GM18517 (cell line): ENCODE data around the gene MXD1.
A peak's percentile ranks its signal among the peaks of the same experiment; 100 is the strongest.
"Not testable (repeated sequence)": the region's sequence is repeated elsewhere in the genome, so short reads cannot be mapped to it uniquely, and the experiment has no call there.

Source experiments
- ATAC-seq: cut with Tn5 transposase; IDR thresholded peaks from one replicate; pipeline ENCODE4 v1.9.1; 2021; ENCODE audit warnings: mild to moderate bottlenecking, moderate library complexity; ENCODE audit not compliant: unreplicated experiment

The MXD1 gene, protein sequence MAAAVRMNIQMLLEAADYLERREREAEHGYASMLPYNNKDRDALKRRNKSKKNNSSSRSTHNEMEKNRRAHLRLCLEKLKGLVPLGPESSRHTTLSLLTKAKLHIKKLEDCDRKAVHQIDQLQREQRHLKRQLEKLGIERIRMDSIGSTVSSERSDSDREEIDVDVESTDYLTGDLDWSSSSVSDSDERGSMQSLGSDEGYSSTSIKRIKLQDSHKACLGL

DNA sequence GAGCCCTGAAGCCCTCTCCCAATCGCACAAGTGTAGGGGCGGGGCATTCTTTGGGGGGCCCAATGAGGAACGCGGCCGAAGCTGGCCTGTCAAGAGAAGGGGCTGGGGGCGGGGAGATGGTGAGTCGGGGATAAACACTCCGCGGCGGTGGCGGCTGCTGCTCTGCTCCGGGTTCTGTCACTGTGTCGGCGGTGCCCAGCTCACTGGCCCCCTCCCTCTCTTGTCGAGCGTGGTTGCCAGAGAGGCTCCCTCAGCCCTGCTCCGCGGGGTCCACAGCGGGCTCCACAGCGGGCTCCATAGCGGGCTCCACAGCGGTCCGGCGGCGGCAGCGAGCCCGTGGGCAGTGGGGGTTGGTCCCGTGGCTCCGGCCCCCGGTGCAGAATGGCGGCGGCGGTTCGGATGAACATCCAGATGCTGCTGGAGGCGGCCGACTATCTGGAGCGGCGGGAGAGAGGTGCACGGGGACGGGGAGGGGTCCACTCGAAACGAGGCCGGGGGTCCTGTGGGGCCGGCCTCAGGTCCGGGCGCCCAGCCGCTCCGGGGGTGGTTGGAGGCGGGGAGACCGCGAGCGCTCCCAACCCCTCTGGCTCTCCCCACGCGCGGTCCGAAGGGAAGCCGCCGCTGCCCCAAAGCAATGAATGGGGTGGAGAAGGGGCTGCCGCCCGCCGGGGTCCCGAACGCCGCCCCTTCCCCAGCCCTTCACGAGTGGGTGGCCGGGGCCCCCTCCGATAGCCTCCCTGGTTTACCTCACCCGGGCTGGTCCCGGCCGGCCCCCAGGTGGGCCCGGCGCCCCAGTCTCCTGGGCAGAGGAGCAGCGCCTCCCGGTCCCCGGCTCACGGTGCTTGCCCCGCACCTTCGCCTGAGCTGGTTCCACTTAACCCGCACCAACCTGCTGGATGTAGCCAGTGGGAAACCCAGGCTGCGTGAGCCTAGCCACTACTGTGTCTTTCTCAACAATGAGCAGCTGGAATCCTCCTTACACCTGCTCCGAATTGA is at the start of gene MXD1:
TSS of gene MXD1 (plus strand) at position 160 of the 996 bp plus-strand sequence. CDS start at position 382, 222 bp downstream.
- ATAC-seq, result no peak

GRCh38 chr2:69888451-69888850 is 26.5 kb upstream of the MXD1 start:
- no peak for ATAC-seq

- no peak for ATAC-seq
Observed at GRCh38 chr2:69889302-69889701, 25.6 kb upstream of the MXD1 start.

DNA sequence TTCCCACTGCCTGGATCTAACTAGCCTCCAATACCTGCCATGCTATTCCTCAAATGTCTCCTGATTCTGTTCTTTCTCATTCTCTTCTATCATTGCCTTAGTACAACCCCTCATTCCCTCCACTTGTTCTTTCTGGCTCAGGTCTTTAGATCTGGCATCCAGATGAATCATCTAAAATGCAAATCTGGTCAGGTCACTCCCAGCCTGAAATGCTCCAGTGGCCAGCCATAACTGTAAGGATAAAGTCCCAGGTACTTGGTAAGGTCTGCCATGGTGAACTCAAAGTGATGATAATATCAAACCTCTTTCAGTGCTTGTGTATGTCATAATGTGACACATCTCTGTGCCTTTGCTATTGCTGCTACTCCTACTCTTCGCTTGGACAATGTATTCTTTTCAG is 24.0 kb upstream of the MXD1 start:
- ATAC-seq, result no peak

GRCh38 chr2:69892838-69893424 is 22.0 kb upstream of the MXD1 start:
- ATAC-seq, result not testable (repeated sequence)

DNA sequence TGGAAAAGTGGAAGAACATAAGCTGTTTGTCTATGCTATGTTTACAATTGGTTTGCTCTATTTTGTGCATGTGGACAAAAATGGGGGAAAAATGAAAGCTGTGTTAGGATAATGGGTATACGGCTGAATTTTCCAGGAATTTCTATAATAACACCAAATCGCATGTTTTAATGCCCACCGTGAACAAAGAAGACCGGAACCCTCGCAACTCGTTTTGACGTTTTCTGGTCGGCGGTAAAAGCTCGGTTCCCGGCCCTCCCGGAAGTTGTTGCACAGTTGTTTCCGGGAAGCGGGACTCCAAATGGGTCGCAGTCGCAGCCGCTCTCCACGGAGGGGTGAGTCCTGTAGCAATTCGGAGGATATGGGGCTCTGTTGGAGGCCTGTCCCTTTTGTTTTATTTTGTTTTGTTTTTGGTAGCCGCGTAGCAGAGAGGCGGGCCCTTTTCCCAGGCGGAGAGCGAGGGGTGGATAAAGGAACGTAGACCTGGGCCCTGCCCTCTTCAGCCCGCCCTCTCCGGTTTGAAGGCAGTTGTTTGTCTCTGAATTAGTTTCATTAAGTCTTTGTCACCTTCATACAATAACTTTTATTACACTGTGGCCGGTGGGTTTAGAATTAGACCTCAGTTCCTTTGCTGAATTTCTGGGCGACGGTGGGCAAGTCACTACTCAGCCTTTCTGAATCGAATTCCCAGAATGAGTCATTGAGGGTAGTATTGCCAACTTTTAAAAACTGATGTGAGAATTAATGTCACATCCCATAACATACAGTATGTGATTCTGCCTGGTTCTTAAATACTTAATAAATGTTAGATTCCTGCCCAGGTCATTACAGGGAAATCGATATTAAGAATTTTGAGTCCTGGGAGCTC is 21.0 kb upstream of the MXD1 start, which contains the start of gene SNRNP27:
TSS of gene SNRNP27 (plus strand) at position 273 of the 868 bp plus-strand sequence. CDS start at position 302, 29 bp downstream.
- ATAC-seq, result peak; percentile 78

GRCh38 chr2:69894737-69895136 is 20.2 kb upstream of the MXD1 start:
- ATAC-seq, result not testable (repeated sequence)

GRCh38 chr2:69902213-69902922 is 12.5 kb upstream of the MXD1 start:
- ATAC-seq, result no peak

GRCh38 chr2:69907216-69907615 is 7.7 kb upstream of the MXD1 start:
- no peak for ATAC-seq

DNA sequence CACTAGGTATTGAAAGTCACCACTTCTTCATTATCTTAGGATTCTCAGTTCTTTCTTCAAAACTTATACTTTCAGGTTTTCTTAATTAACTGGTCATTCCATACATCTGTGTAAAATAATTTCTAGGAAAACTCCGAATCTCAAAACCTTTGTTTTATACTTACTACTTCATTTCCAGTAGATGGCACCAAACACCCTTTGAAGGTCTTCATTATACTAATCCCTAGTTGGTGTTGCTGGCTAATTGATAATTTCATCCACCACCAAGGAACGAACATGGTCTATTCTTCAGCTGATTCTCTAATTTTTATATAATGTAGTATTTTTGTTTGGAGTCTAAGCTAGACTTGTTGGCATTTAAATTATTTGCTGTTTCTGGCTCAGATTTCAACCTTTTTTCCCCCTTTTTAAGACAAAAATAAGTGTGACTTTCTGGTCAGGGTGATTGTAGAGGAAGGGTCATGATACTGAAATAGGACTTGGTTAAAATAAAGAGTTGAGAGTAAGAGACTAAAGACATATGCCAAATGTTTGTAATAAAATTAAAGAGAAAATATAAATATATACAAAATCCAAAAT is 2.8 kb upstream of the MXD1 start:
- ATAC-seq, result no peak

GRCh38 chr2:69914164-69914949 is 552 bp upstream of the MXD1 start:
- ATAC-seq, result peak; percentile 89

DNA sequence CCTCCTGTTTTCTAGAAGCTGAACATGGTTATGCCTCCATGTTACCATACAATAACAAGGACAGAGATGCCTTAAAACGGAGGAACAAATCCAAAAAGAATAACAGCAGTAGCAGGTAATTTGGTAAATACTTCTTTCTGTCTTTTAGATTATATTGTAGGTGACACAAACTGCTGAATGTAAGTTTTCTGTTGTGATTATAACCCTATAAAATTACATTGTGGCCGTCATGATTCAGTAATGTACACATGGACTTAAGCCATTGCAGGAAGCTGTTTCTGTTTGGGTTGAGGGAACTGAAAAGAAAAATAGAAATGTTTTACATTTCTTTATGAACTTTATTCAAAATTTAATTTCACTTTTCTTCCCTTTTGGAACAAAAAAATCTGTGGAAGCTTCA is 1.2 kb downstream of the MXD1 start:
- no peak for ATAC-seq

DNA sequence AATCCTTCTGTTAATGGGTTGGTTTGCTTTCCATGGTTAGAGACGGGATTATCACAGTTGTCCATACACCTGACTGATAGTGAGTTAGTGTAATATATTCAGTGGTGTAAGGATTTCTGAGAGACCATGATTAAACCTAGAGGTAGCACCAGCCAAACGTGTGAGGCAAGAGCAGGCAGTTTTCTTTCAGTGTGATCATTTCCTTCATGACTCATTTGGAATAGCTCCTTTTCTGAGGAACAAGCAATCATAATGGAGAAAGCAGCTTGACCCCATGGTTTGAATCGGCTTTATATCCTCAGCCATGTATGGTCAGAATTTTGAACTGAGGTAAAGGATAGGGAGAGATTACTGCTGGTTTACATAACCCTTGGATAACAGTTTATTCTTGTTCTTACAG is 2.9 kb downstream of the MXD1 start:
- ATAC-seq, result no peak

DNA sequence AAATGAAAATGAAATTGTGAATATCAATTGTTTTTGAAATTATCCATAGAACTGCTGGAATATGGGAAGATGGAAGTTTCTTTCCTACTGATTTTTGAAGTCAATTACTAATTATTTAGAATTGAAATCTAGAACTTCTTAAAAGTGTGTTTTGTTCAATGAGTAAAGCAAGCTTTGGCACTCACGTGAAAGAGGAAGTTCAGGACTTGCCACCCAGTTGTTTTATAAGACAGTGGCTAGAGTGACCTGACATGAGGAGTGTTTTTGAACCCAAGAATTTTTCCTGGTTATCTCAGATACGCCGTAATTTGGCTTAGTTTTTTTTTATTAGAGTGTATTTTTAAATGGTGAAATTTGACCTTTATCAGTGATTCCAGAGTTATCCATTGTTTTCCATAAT is 3.5 kb downstream of the MXD1 start:
- ATAC-seq, result no peak

- no peak for ATAC-seq
Observed at GRCh38 chr2:69923116-69923515, 8.2 kb downstream of the MXD1 start.

- ATAC-seq, result no peak
Observed at GRCh38 chr2:69926849-69927515, 12.1 kb downstream of the MXD1 start.

- ATAC-seq, result no peak
Observed at GRCh38 chr2:69931832-69932595, 17.1 kb downstream of the MXD1 start.

DNA sequence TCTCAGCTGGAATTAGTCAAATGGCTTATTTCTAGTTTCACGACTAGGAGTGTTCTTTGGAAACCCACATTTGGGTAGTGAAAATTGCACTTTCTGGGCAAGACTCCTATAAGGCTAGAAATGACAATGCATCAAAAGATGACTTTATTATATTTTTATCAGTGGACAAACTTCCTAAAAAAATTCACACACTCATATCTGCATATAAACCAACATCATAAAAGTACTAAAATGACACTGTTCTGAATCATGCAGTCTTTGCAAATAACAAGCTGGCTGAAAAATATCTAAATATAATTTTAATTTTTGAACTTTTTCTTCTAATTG is 17.6 kb downstream of the MXD1 start:
- no peak for ATAC-seq
